Measurements from ENCODE around the gene TRIM26. TPM values are rescaled to one million over a fixed set of nuclear protein-coding genes. Genes with fewer than 3 reads are reported as not detected.
"Not testable (repeated sequence)": the region's sequence is repeated elsewhere in the genome, so short reads cannot be mapped to it uniquely, and the experiment has no call there.

The TRIM26 gene
- total RNA-seq, 1 donor from 2014 or later = 32.1 TPM

- no peak for DNase-seq (ENCODE audit: low spot score)
Measured at GRCh38 chr6:30172681-30173080, 40.5 kb downstream of the TRIM26 start.

GRCh38 chr6:30171677-30172471 lies 41.3 kb downstream of the TRIM26 start:
- DNase-seq (ENCODE audit: low spot score) = no peak

GRCh38 chr6:30169658-30170614 lies 43.3 kb downstream of the TRIM26 start:
- no peak for DNase-seq (ENCODE audit: low spot score)

DNA sequence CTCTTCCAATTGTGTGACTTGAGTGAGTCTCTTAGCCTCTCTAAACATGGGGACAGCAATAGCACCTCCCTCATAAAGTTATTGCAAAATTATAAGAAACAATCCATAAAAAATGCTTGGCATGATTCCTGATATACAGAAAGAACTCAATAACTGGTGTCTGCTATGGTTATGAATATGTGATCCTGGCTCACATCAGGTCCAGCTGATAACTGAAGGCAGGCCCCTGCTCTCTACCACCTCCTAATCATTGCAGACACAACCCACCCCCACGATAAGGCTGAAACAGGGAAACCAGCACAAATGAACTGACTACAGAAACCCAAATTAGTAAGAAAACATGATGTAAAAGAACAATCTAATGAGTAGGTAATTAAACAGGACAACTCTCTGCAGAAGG lies 44.5 kb downstream of the TRIM26 start:
- no peak for DNase-seq (ENCODE audit: low spot score)

DNA sequence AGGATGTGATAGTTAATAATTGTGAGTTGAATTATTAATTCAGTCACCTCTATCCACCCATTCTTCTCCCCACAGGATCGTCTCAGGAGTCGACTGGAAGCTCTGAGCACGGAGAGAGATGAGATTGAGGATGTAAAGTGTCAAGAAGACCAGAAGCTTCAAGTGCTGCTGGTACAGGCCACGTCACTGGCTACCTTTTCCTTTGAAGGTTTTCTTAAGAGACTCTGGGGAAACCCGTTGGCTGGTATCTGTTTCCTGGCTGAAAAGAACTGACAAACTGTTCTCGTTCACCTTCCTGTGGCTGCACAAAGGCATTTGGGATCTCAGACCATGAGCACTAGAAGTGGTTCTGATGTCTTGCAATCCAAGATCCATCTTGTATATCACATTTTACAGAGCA lies 46.1 kb downstream of the TRIM26 start:
- DNase-seq (ENCODE audit: low spot score) = no peak

DNA sequence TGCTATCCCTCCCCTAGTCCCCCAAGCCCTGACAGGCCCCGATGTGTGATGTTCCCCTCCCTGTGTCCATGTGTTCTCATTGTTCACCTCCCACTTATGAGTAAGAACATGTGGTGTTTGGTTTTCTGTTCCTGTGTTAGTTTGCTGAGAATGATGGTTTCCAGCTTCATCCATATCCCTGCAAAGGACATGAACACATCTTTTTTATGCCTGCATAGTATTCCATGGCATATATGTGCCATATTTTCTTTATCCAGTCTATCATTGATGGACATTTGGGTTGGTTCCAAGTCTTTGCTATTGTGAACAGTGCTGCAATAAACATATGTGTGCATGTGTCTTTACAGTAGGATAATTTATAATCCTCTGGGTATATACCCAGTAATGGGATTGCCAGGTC lies 48.0 kb downstream of the TRIM26 start:
- DNase-seq (ENCODE audit: low spot score) = not testable (repeated sequence)

GRCh38 chr6:30164714-30165113 lies 48.5 kb downstream of the TRIM26 start:
- DNase-seq (ENCODE audit: low spot score) = no peak

- DNase-seq (ENCODE audit: low spot score) = no peak
Measured at GRCh38 chr6:30163918-30164654, 49.1 kb downstream of the TRIM26 start.

GRCh38 chr6:30163090-30163917 lies 49.9 kb downstream of the TRIM26 start, which contains the start of gene TRIM15:
Gene TRIM15 (plus strand): TSS chr6:30163546. CDS start chr6:30163685, 139 bp downstream.
- DNase-seq (ENCODE audit: low spot score) = no peak

DNA sequence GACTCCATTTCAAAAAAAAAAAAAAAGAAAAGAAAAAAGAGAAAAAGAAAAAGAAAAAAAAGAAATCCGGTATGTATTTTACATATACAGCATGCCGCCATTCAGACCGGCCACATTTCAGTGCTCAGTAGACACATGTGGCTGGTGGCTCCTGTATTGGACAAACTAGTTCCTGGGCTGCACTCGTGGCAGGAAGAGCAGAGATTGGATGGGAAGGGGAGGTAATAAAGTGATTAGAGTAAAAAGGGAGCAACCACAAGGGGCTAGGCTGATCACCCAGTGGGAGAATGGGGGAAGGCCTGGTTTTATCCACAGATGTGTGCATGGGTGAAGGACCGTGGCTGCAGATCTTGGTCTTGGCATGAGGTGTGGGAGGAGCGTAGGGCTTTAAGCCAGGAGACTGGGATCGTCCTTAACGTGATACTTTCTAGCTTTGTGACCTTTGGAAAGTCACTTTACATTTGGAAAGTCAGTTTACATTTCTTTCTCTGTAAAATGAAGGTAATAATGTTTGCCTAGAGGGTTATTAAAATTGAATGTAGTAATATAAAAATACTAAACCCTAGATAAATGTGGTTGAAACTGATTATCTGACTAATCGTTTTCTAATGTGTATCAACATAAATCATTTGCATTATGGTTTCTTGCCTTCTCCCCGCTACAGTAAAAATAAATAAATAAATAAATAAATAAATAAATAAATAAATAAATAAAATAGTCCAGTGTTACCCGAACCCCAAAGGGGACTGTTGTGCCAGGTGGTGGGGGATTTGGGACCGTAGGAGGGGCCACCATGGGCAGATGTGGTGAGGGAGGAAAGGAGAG lies 50.7 kb downstream of the TRIM26 start:
- DNase-seq (ENCODE audit: low spot score) = no peak

DNA sequence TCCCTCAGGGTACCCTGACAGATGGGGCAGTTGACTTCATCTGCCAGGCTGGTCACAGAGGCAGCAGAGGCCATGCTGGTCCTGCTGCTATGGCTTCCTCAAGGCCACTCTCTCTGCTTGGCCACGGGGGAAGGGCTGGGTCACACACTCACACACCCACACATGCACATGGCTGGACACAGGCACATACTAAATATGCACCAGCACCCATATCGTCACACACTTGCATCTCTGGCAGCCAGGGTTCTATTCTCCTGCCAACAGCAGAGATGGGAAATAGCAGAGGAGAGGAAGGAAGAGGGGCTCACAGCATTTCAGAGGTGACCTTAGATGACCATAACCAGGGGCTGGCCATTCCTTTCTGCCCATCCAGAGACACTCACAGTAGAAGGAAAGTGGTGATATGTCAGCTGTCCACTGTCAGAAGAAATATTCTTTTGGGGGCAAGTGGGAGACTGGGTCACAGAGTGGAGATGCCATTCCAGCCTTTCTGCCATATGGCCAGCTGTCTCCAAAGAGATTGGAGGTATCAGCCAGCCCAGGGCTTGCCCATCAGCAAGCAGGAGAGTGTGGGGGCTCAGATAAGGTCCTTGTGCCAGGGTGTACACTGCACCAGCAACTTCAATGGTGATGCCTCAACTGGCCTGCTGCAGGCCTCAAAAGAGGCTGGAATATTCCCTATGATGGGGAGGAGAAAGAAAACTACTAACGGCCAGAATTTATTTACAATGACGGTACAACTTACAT lies 52.2 kb downstream of the TRIM26 start, which contains the start of gene TRIM10:
TRIM10 (minus strand) TSS at position 427 of the 747 bp plus-strand sequence; CDS start at position 74, 353 bp downstream.
- DNase-seq (ENCODE audit: low spot score) = no peak

GRCh38 chr6:30160008-30160784 lies 53.0 kb downstream of the TRIM26 start:
- no peak for DNase-seq (ENCODE audit: low spot score)

GRCh38 chr6:30158475-30159040 lies 54.6 kb downstream of the TRIM26 start:
- no peak for DNase-seq (ENCODE audit: low spot score)

DNA sequence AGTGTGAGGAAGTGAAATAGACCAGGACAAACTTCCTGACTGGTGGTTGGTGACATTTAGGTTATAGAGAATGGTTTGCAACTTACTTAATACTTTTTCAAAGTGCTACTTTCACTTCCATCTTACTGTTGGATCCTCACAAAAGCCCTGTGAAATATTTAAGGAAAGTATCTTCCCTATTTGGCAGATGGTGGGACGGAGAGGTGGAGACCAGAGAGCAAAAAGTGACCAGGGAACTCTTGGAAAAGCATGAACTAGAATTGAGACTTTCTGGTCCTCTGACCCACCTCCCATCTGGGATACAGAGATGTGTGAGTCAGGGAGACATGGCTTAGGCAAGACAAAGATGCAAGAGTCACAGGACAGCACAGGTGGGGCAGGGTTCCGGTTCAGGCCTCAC lies 55.2 kb downstream of the TRIM26 start:
- no peak for DNase-seq (ENCODE audit: low spot score)

DNA sequence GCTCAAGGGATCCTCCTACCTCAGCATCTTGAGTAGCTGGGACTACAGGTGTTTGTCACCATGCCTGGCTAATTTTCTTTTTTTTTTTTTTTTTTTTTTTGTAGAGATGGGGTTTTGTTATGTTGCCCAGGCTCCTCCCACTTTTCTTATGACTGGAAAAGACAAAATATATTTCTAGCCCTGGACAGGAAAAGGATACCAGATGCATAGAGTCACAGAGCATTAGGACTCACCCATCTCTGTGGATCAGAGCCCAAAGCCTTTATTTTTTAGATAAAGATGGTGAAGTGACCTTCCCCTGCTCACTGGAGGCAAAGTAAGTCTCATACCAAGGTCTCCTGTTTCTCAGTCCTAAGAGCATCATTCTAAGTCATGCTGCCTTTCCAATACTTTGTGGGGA lies 55.6 kb downstream of the TRIM26 start:
- DNase-seq (ENCODE audit: low spot score) = no peak

DNA sequence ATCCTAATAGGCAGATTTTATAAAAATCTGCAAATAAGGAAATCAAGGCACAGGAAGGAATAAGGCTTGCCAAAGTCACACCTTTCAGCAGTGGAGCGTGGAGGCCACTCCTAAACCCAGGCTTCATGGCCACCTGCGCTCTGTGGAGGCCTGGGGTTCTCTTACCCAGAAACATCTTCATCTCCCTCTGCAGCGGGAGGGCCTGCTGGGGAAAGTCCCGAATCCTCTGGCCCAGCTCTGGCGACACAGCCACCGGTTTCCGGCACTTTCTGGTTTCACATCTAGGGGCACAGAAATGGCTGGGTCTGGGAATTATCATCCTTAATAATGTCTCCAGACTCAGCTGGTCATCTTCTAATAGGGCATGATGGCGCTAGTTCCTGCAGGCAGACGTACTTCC lies 56.4 kb downstream of the TRIM26 start:
- DNase-seq (ENCODE audit: low spot score) = no peak

- no peak for DNase-seq (ENCODE audit: low spot score)
Measured at GRCh38 chr6:30156262-30156599, 57.0 kb downstream of the TRIM26 start.

Measured in mesenteric fat pad (tissue), 1 donor.